Breast epithelium (tissue), 3 donors: Measurements from ENCODE around the gene AHSP.

Experiments
- POLR2AphosphoS5 ChIP-seq, 3 donors: sonication (generic); formaldehyde crosslinking; IDR thresholded peaks; one replicate each; pipeline ENCODE4 v1.6.1; 2017; ENCODE audit warnings: antibody characterized with exemption in 3 of 3
- TF ChIP-seq, protein P1 (sequence below), 3 donors: fragments of 450-650 bp; IDR thresholded peaks; one replicate each; pipeline ENCODE4 v1.5.1; 2016 to 2017; ENCODE audit warnings: antibody characterized with exemption in 3 of 3, mild to moderate bottlenecking in 3 of 3, moderate library complexity in 3 of 3

GRCh38 chr16:31530405-31530804, 2.7 kb downstream of the AHSP start:
- TF ChIP-seq, protein P1, sequence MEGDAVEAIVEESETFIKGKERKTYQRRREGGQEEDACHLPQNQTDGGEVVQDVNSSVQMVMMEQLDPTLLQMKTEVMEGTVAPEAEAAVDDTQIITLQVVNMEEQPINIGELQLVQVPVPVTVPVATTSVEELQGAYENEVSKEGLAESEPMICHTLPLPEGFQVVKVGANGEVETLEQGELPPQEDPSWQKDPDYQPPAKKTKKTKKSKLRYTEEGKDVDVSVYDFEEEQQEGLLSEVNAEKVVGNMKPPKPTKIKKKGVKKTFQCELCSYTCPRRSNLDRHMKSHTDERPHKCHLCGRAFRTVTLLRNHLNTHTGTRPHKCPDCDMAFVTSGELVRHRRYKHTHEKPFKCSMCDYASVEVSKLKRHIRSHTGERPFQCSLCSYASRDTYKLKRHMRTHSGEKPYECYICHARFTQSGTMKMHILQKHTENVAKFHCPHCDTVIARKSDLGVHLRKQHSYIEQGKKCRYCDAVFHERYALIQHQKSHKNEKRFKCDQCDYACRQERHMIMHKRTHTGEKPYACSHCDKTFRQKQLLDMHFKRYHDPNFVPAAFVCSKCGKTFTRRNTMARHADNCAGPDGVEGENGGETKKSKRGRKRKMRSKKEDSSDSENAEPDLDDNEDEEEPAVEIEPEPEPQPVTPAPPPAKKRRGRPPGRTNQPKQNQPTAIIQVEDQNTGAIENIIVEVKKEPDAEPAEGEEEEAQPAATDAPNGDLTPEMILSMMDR (IDR thresholded peaks at IDR 0.05) = no peak
- TF ChIP-seq POLR2AphosphoS5 (IDR thresholded peaks at IDR 0.05) = no peak
